Mucosa of stomach (tissue), 1 donor: ENCODE measurements around the gene PRSS57.
"Not testable (repeated sequence)": the region's sequence is repeated elsewhere in the genome, so short reads cannot be mapped to it uniquely, and the experiment has no call there.

ENCODE experiments used
- H3K27me3 ChIP-seq: one replicate; pipeline ENCODE4 v1.7.0; 2013; ENCODE audit warnings: mild to moderate bottlenecking, low read length; ENCODE audit not compliant: control insufficient read depth, insufficient read depth
- H3K36me3 ChIP-seq: one replicate; pipeline ENCODE4 v1.7.0; 2013; ENCODE audit warnings: low read length; ENCODE audit not compliant: control insufficient read depth, insufficient read depth
- H3K4me1 ChIP-seq: one replicate; pipeline ENCODE4 v1.7.0; 2013; ENCODE audit warnings: mild to moderate bottlenecking, low read length; ENCODE audit not compliant: control insufficient read depth, insufficient read depth
- H3K4me3 ChIP-seq: one replicate; pipeline ENCODE4 v1.7.0; 2013; ENCODE audit warnings: low read length
- H3K9ac ChIP-seq: one replicate; pipeline ENCODE4 v1.7.0; 2013; ENCODE audit warnings: mild to moderate bottlenecking, low read length, moderate library complexity
- H3K9me3 ChIP-seq: one replicate; pipeline ENCODE4 v1.7.0; 2013; ENCODE audit warnings: mild to moderate bottlenecking, low read length, moderate library complexity; ENCODE audit not compliant: control insufficient read depth
- donor health status: Pancreatic carcinoma.

The PRSS57 gene

GRCh38 chr19:704447-704741, 9.1 kb upstream of the PRSS57 start:
- Histone ChIP-seq H3K9ac (no peak overlapping the region), H3K4me1 (peaks cover 3% of the 10 kb centered on the region), H3K4me3 (no peak overlapping the region), H3K36me3 (no peaks in the 10 kb centered on the region), H3K9me3 (no peaks in the 10 kb centered on the region), H3K27me3 (peaks cover 16% of the 10 kb centered on the region)

GRCh38 chr19:703651-704446, 8.6 kb upstream of the PRSS57 start:
- Histone ChIP-seq H3K36me3 (no peaks in the 10 kb centered on the region), H3K4me3 (no peak overlapping the region), H3K27me3 (peaks cover 13% of the 10 kb centered on the region), H3K9ac (no peak overlapping the region), H3K9me3 (no peaks in the 10 kb centered on the region), H3K4me1 (peaks cover 3% of the 10 kb centered on the region)

GRCh38 chr19:703329-703650, 8.0 kb upstream of the PRSS57 start:
- Histone ChIP-seq H3K9me3 (no peaks in the 10 kb centered on the region), H3K36me3 (no peaks in the 10 kb centered on the region), H3K4me1 (peaks cover 3% of the 10 kb centered on the region), H3K9ac (no peak overlapping the region), H3K4me3 (no peak overlapping the region), H3K27me3 (peaks cover 10% of the 10 kb centered on the region)

GRCh38 chr19:702847-703246, 7.6 kb upstream of the PRSS57 start:
- H3K4me1 ChIP-seq, H3K9me3 ChIP-seq, H3K27me3 ChIP-seq, H3K9ac ChIP-seq, H3K36me3 ChIP-seq, H3K4me3 ChIP-seq: not testable (repeated sequence)

GRCh38 chr19:699885-700284, 4.6 kb upstream of the PRSS57 start:
- H3K4me1 ChIP-seq, H3K36me3 ChIP-seq, H3K9me3 ChIP-seq, H3K4me3 ChIP-seq, H3K9ac ChIP-seq: not testable (repeated sequence)
- peaks cover 16% of the 10 kb centered on the region for H3K27me3 ChIP-seq

GRCh38 chr19:698529-698928, 3.3 kb upstream of the PRSS57 start:
- peaks cover 15% of the 10 kb centered on the region for H3K27me3 ChIP-seq
- H3K9ac ChIP-seq, H3K4me1 ChIP-seq, H3K9me3 ChIP-seq, H3K36me3 ChIP-seq, H3K4me3 ChIP-seq: not testable (repeated sequence)

GRCh38 chr19:694481-695351, 536 bp downstream of the PRSS57 start:
- no peaks in the 10 kb centered on the region for H3K36me3 ChIP-seq
- H3K27me3 ChIP-seq: peaks cover 15% of the 10 kb centered on the region
- H3K9me3 ChIP-seq: no peaks in the 10 kb centered on the region
- H3K4me1 ChIP-seq: no peaks in the 10 kb centered on the region
- no peak overlapping the region for H3K9ac ChIP-seq
- no peak overlapping the region for H3K4me3 ChIP-seq

GRCh38 chr19:690203-690602, 5.0 kb downstream of the PRSS57 start:
- H3K27me3 ChIP-seq: peaks cover 6% of the 10 kb centered on the region
- no peak overlapping the region for H3K9ac ChIP-seq
- H3K4me3 ChIP-seq: no peak overlapping the region
- no peaks in the 10 kb centered on the region for H3K4me1 ChIP-seq
- no peaks in the 10 kb centered on the region for H3K9me3 ChIP-seq
- H3K36me3 ChIP-seq: no peaks in the 10 kb centered on the region

GRCh38 chr19:688992-689391, 6.3 kb downstream of the PRSS57 start:
- no peaks in the 10 kb centered on the region for H3K36me3 ChIP-seq
- H3K9me3 ChIP-seq: no peaks in the 10 kb centered on the region
- H3K4me1 ChIP-seq: no peaks in the 10 kb centered on the region
- H3K27me3 ChIP-seq: no peaks in the 10 kb centered on the region
- no peak overlapping the region for H3K4me3 ChIP-seq
- H3K9ac ChIP-seq: no peak overlapping the region

GRCh38 chr19:688214-688613, 7.0 kb downstream of the PRSS57 start:
- Histone ChIP-seq H3K27me3 (no peaks in the 10 kb centered on the region), H3K4me1 (no peaks in the 10 kb centered on the region), H3K9ac (no peak overlapping the region), H3K36me3 (no peaks in the 10 kb centered on the region), H3K9me3 (no peaks in the 10 kb centered on the region), H3K4me3 (no peak overlapping the region)

GRCh38 chr19:687569-688166, 7.6 kb downstream of the PRSS57 start:
- no peaks in the 10 kb centered on the region for H3K27me3 ChIP-seq
- H3K4me1 ChIP-seq: no peaks in the 10 kb centered on the region
- no peak overlapping the region for H3K9ac ChIP-seq
- no peak overlapping the region for H3K4me3 ChIP-seq
- H3K9me3 ChIP-seq: no peaks in the 10 kb centered on the region
- H3K36me3 ChIP-seq: no peaks in the 10 kb centered on the region

- Histone ChIP-seq H3K9me3 (no peaks in the 10 kb centered on the region), H3K27me3 (no peaks in the 10 kb centered on the region), H3K4me3 (no peak overlapping the region), H3K36me3 (no peaks in the 10 kb centered on the region), H3K4me1 (no peaks in the 10 kb centered on the region), H3K9ac (no peak overlapping the region)
These were observed 8.5 kb downstream of the PRSS57 start for GRCh38 chr19:686589-687297.
